C1 segment of cervical spinal cord (tissue), 14 donors: ENCODE results near the gene PPP2R3B.
"Not testable (repeated sequence)": the region's sequence is repeated elsewhere in the genome, so short reads cannot be mapped to it uniquely, and the experiment has no call there.

Experiments
- DNase-seq, 14 donors: peaks; one replicate each; lab custom pipeline; 2025; lab: John Stamatoyannopoulos, UW

The PPP2R3B gene

GRCh38 chrX:353566-354535 lies 32.9 kb downstream of the PPP2R3B start:
- DNase-seq = no peak

GRCh38 chrX:352582-353314 lies 34.0 kb downstream of the PPP2R3B start:
- no peak for DNase-seq

GRCh38 chrX:352181-352580 lies 34.5 kb downstream of the PPP2R3B start:
- DNase-seq = no peak

- no peak for DNase-seq
Observed at GRCh38 chrX:351736-352135, 35.0 kb downstream of the PPP2R3B start.

GRCh38 chrX:351324-351641 lies 35.4 kb downstream of the PPP2R3B start:
- DNase-seq = not testable (repeated sequence)

- peak in 1 of 14 donors; percentile 26 for DNase-seq
Observed at GRCh38 chrX:350534-351323, 36.0 kb downstream of the PPP2R3B start.

- no peak for DNase-seq
Observed at GRCh38 chrX:350148-350533, 36.6 kb downstream of the PPP2R3B start.

- no peak for DNase-seq
Observed at GRCh38 chrX:349702-350101, 37.0 kb downstream of the PPP2R3B start.

- peak in 8 of 14 donors; percentile 11 to 72 (median 24) for DNase-seq
Observed at GRCh38 chrX:349196-349595, 37.5 kb downstream of the PPP2R3B start.

- no peak for DNase-seq
Observed at GRCh38 chrX:348461-349117, 38.1 kb downstream of the PPP2R3B start.

- no peak for DNase-seq
Observed at GRCh38 chrX:347351-348117, 39.2 kb downstream of the PPP2R3B start.

GRCh38 chrX:346034-346813 lies 40.5 kb downstream of the PPP2R3B start:
- DNase-seq = no peak

GRCh38 chrX:345020-345925 lies 41.4 kb downstream of the PPP2R3B start:
- DNase-seq = no peak

GRCh38 chrX:344371-344901 lies 42.3 kb downstream of the PPP2R3B start:
- no peak for DNase-seq

- DNase-seq = no peak
Observed at GRCh38 chrX:341541-342101, 45.1 kb downstream of the PPP2R3B start.

- no peak for DNase-seq
Observed at GRCh38 chrX:340641-341423, 45.9 kb downstream of the PPP2R3B start.

GRCh38 chrX:340121-340520 lies 46.6 kb downstream of the PPP2R3B start:
- no peak for DNase-seq
